ENCODE data around the gene AIFM1. TPM values are rescaled to one million over a fixed set of nuclear protein-coding genes. Genes with fewer than 3 reads are reported as not detected.
"Not testable (repeated sequence)": the region's sequence is repeated elsewhere in the genome, so short reads cannot be mapped to it uniquely, and the experiment has no call there.

The AIFM1 gene
- total and polyA plus RNA-seq, 4 donors, result 14.4 to 35.8 (median 31.2) TPM

- Histone ChIP-seq H3K36me3 (ENCODE audit: control insufficient read depth in 4 of 4, insufficient read depth in 4 of 4, low read length in 4 of 4) (no peaks in the 10 kb centered on the region), H3K27me3 (ENCODE audit: control insufficient read depth in 3 of 3, insufficient read depth in 3 of 3, low read length in 2 of 3) (no peaks in the 10 kb centered on the region), H3K4me1 (ENCODE audit: control insufficient read depth in 5 of 5, insufficient read depth in 5 of 5, low read length in 5 of 5) (peaks cover 0 to 4% (median 0%) of the 10 kb centered on the region in 5 donors), H3K9me3 (ENCODE audit: control insufficient read depth in 4 of 4, insufficient read depth in 3 of 4, low read length in 3 of 4) (peaks cover 0 to 2% (median 0%) of the 10 kb centered on the region in 4 donors), H3K27ac (ENCODE audit: low read depth in 1 of 2, low read length in 1 of 2) (peak overlapping the region in 1 of 2 donors; percentile 46), H3K4me3 (no peak overlapping the region), H3K9ac (ENCODE audit: insufficient read depth in 1 of 2, low read length in 2 of 2) (peak overlapping the region in 1 of 2 donors; percentile 2)
- DNase-seq (peak; percentile 33 to 53 (median 45)), ATAC-seq (ENCODE audit: insufficient read depth, low FRiP score) (no peak)
- TF ChIP-seq, protein P1, sequence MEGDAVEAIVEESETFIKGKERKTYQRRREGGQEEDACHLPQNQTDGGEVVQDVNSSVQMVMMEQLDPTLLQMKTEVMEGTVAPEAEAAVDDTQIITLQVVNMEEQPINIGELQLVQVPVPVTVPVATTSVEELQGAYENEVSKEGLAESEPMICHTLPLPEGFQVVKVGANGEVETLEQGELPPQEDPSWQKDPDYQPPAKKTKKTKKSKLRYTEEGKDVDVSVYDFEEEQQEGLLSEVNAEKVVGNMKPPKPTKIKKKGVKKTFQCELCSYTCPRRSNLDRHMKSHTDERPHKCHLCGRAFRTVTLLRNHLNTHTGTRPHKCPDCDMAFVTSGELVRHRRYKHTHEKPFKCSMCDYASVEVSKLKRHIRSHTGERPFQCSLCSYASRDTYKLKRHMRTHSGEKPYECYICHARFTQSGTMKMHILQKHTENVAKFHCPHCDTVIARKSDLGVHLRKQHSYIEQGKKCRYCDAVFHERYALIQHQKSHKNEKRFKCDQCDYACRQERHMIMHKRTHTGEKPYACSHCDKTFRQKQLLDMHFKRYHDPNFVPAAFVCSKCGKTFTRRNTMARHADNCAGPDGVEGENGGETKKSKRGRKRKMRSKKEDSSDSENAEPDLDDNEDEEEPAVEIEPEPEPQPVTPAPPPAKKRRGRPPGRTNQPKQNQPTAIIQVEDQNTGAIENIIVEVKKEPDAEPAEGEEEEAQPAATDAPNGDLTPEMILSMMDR (IDR thresholded peaks at IDR 0.05; ENCODE audit: control extremely low read depth, extremely low read depth), result no peak
- WGBS, 2 donors, result 64 to 65% methylated on average over 20 to 21 of the region's 21 CpGs
Measured at GRCh38 chrX:130118441-130119311, 47.0 kb downstream of the AIFM1 start.

GRCh38 chrX:130117166-130117565 lies 48.5 kb downstream of the AIFM1 start:
- no peaks in the 10 kb centered on the region for H3K36me3 ChIP-seq (ENCODE audit: control insufficient read depth in 4 of 4, insufficient read depth in 4 of 4, low read length in 4 of 4)
- DNase-seq, result no peak
- H3K27me3 ChIP-seq (ENCODE audit: control insufficient read depth in 3 of 3, insufficient read depth in 3 of 3, low read length in 2 of 3), result no peaks in the 10 kb centered on the region
- H3K9me3 ChIP-seq (ENCODE audit: control insufficient read depth in 4 of 4, insufficient read depth in 3 of 4, low read length in 3 of 4), result peaks cover 0 to 2% (median 0%) of the 10 kb centered on the region in 4 donors
- TF ChIP-seq, protein P1 (IDR thresholded peaks at IDR 0.05; ENCODE audit: control extremely low read depth, extremely low read depth), result no peak
- H3K4me1 ChIP-seq (ENCODE audit: control insufficient read depth in 5 of 5, insufficient read depth in 5 of 5, low read length in 5 of 5), result peaks cover 0 to 4% (median 0%) of the 10 kb centered on the region in 5 donors
- WGBS, 2 donors, result 81 to 98% methylated on average over 5 to 7 of the region's 7 CpGs
- H3K9ac ChIP-seq (ENCODE audit: insufficient read depth in 1 of 2, low read length in 2 of 2), result no peak overlapping the region
- H3K4me3 ChIP-seq, result no peak overlapping the region
- no peak overlapping the region for H3K27ac ChIP-seq (ENCODE audit: low read depth in 1 of 2, low read length in 1 of 2)
- no peak for ATAC-seq (ENCODE audit: insufficient read depth, low FRiP score)

GRCh38 chrX:130115119-130115885 lies 50.3 kb downstream of the AIFM1 start:
- H3K4me3 ChIP-seq; H3K27ac ChIP-seq (ENCODE audit: low read depth in 1 of 2, low read length in 1 of 2); H3K9me3 ChIP-seq (ENCODE audit: control insufficient read depth in 4 of 4, insufficient read depth in 3 of 4, low read length in 3 of 4); H3K27me3 ChIP-seq (ENCODE audit: control insufficient read depth in 3 of 3, insufficient read depth in 3 of 3, low read length in 2 of 3); ATAC-seq (ENCODE audit: insufficient read depth, low FRiP score); DNase-seq; H3K36me3 ChIP-seq (ENCODE audit: control insufficient read depth in 4 of 4, insufficient read depth in 4 of 4, low read length in 4 of 4); H3K9ac ChIP-seq (ENCODE audit: insufficient read depth in 1 of 2, low read length in 2 of 2); H3K4me1 ChIP-seq (ENCODE audit: control insufficient read depth in 5 of 5, insufficient read depth in 5 of 5, low read length in 5 of 5): not testable (repeated sequence)
- 82 to 92% methylated on average over 10 of the region's 10 CpGs for WGBS, 2 donors

DNA sequence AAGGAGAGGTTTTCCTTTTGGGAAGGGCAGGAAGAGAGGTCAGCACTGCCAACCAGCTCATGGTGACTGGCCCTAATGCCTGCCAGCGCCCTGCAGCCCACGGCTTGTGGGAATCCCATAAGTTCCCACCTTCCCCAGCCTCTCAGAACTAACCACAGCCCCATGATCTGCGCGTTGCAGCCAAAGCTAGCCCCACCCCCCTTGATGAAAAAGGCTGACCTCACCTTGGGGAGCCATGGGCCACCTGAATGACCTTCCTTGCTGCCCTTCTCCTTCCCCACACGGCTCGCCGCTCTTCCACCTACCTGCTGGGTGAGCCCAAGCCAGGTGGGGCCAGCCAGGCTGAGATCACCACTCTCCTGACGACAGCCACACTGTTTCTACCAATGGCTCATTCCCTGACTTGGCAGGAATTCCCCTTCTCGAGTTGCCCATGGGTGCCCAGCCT lies 51.5 kb downstream of the AIFM1 start:
- H3K9ac ChIP-seq (ENCODE audit: insufficient read depth in 1 of 2, low read length in 2 of 2), result no peak overlapping the region
- ATAC-seq (ENCODE audit: insufficient read depth, low FRiP score) (no peak), DNase-seq (no peak)
- 70 to 79% methylated on average over 9 of the region's 9 CpGs for WGBS, 2 donors
- H3K27ac ChIP-seq (ENCODE audit: low read depth in 1 of 2, low read length in 1 of 2), result no peak overlapping the region
- H3K9me3 ChIP-seq (ENCODE audit: control insufficient read depth in 4 of 4, insufficient read depth in 3 of 4, low read length in 3 of 4), result peaks cover 0 to 7% (median 0%) of the 10 kb centered on the region in 4 donors
- H3K36me3 ChIP-seq (ENCODE audit: control insufficient read depth in 4 of 4, insufficient read depth in 4 of 4, low read length in 4 of 4), result no peaks in the 10 kb centered on the region
- H3K4me3 ChIP-seq, result no peak overlapping the region
- H3K4me1 ChIP-seq (ENCODE audit: control insufficient read depth in 5 of 5, insufficient read depth in 5 of 5, low read length in 5 of 5), result peaks cover 0 to 4% (median 2%) of the 10 kb centered on the region in 5 donors
- H3K27me3 ChIP-seq (ENCODE audit: control insufficient read depth in 3 of 3, insufficient read depth in 3 of 3, low read length in 2 of 3), result no peaks in the 10 kb centered on the region
- TF ChIP-seq, protein P1 (IDR thresholded peaks at IDR 0.05; ENCODE audit: control extremely low read depth, extremely low read depth), result no peak

All from lung (tissue), 12 donors.